HEK293 (cell line): ENCODE data around the gene MLIP.
A peak's percentile ranks its signal among the peaks of the same experiment; 100 is the strongest.

ENCODE experiments used
- CTCF ChIA-PET: fragments of 350-600 bp; formaldehyde crosslinking; extraction: SDS; loops from one replicate; lab custom pipeline; 2021; ENCODE audit warnings: antibody characterized with exemption; lab: Yijun Ruan, JAX
- POLR2A ChIA-PET: fragments of 300-600 bp; formaldehyde crosslinking; extraction: SDS; loops from one replicate; lab custom pipeline; 2020; ENCODE audit warnings: antibody characterized with exemption, inconsistent platforms; lab: Yijun Ruan, JAX
- H3K27ac ChIP-seq: fragments of 200-500 bp; sonication (Bioruptor generic); 2 replicates; pipeline ENCODE4 v1.5.1; 2014; ENCODE audit warnings: low read depth, low read length, control low read depth, inconsistent platforms; ENCODE audit errors: extremely low read depth
- H3K36me3 ChIP-seq, 2 experiments: fragments of 200-500 bp in 1 of 2; sonication (Bioruptor generic) in 1 of 2; 1 replicate in 1 of 2; 2 replicates in 1 of 2; pipeline ENCODE4 v1.5.1; 2014 to 2017; ENCODE audit warnings: inconsistent platforms in 2 of 2, low read length in 2 of 2; ENCODE audit not compliant: control insufficient read depth in 2 of 2, insufficient read depth in 1 of 2
- H3K4me1 ChIP-seq: fragments of 200-500 bp; sonication (Bioruptor generic); 2 replicates; pipeline ENCODE4 v1.5.1; 2014; ENCODE audit warnings: mild to moderate bottlenecking, low read length, inconsistent platforms; ENCODE audit not compliant: control insufficient read depth, insufficient read depth
- H3K4me3 ChIP-seq: 2 replicates; pipeline ENCODE4 v1.5.1; 2011; ENCODE audit warnings: low read depth, mild to moderate bottlenecking, control low read depth, low read length, moderate library complexity
- H3K9me3 ChIP-seq: fragments of 200-500 bp; sonication (Bioruptor generic); 2 replicates; pipeline ENCODE4 v1.5.1; 2014; ENCODE audit warnings: low read depth, low read length, inconsistent platforms; ENCODE audit not compliant: control insufficient read depth, insufficient read depth
- PRDM1 ChIP-seq: fragments of 450-650 bp; formaldehyde crosslinking; IDR thresholded peaks from 2 replicates; pipeline ENCODE4; 2016; ENCODE audit warnings: missing biosample characterization, missing genetic modification characterization
- TCF7L2 ChIP-seq: IDR thresholded peaks from 2 replicates; pipeline ENCODE4 v1.6.1; 2011; ENCODE audit warnings: low read depth, mild to moderate bottlenecking, inconsistent platforms, low read length, moderate library complexity, borderline replicate concordance
- TRIM28 ChIP-seq: IDR thresholded peaks from 2 replicates; pipeline ENCODE4 v1.6.1; 2011; ENCODE audit warnings: low read length, control low read depth, borderline replicate concordance
- YY1 ChIP-seq: fragments of 450-650 bp; formaldehyde crosslinking; IDR thresholded peaks from 2 replicates; pipeline ENCODE4 v1.5.1; 2018; ENCODE audit warnings: missing biosample characterization, missing genetic modification characterization
- YY2 ChIP-seq: fragments of 450-650 bp; formaldehyde crosslinking; IDR thresholded peaks from 2 replicates; pipeline ENCODE4 v1.5.1; 2016; ENCODE audit warnings: missing biosample characterization, missing genetic modification characterization
- ZBTB1 ChIP-seq: fragments of 450-650 bp; formaldehyde crosslinking; IDR thresholded peaks from 2 replicates; pipeline ENCODE4 v1.5.1; 2016; ENCODE audit warnings: missing biosample characterization, missing genetic modification characterization
- ZFP37 ChIP-seq: fragments of 450-650 bp; formaldehyde crosslinking; IDR thresholded peaks from 2 replicates; pipeline ENCODE4 v1.5.1; 2016; ENCODE audit warnings: missing biosample characterization, missing genetic modification characterization
- ZNF132 ChIP-seq: fragments of 450-650 bp; formaldehyde crosslinking; IDR thresholded peaks from 2 replicates; pipeline ENCODE4 v1.5.1; 2017; ENCODE audit warnings: missing biosample characterization, missing genetic modification characterization, borderline replicate concordance
- ZNF157 ChIP-seq: fragments of 450-650 bp; formaldehyde crosslinking; IDR thresholded peaks from 2 replicates; pipeline ENCODE4 v1.5.1; 2016; ENCODE audit warnings: missing biosample characterization, missing genetic modification characterization
- ZNF16 ChIP-seq: fragments of 450-650 bp; formaldehyde crosslinking; IDR thresholded peaks from 2 replicates; pipeline ENCODE4 v1.5.1; 2016; ENCODE audit warnings: low read depth, missing biosample characterization, missing genetic modification characterization
- ZNF211 ChIP-seq: fragments of 450-650 bp; formaldehyde crosslinking; IDR thresholded peaks from 2 replicates; pipeline ENCODE4 v1.5.1; 2016; ENCODE audit warnings: low read depth, missing biosample characterization, missing genetic modification characterization
- ZNF366 ChIP-seq: fragments of 450-650 bp; formaldehyde crosslinking; conservative IDR thresholded peaks from 2 replicates; pipeline ENCODE4 v1.5.1; 2016; ENCODE audit warnings: missing biosample characterization, missing genetic modification characterization
- ZNF37A ChIP-seq: fragments of 450-650 bp; IDR thresholded peaks from 2 replicates; pipeline ENCODE4 v1.5.1; 2018; ENCODE audit warnings: missing biosample characterization, missing genetic modification characterization
- ZNF548 ChIP-seq: fragments of 450-650 bp; formaldehyde crosslinking; IDR thresholded peaks from 2 replicates; pipeline ENCODE4 v1.5.1; 2016; ENCODE audit warnings: missing biosample characterization, missing genetic modification characterization
- ZNF596 ChIP-seq: fragments of 450-650 bp; IDR thresholded peaks from 2 replicates; pipeline ENCODE4 v1.5.0; 2018; ENCODE audit warnings: missing biosample characterization, mild to moderate bottlenecking, missing genetic modification characterization, moderate library complexity
- ZNF624 ChIP-seq: fragments of 450-650 bp; formaldehyde crosslinking; IDR thresholded peaks from 2 replicates; pipeline ENCODE4 v1.5.1; 2017; ENCODE audit warnings: missing biosample characterization, missing genetic modification characterization
- ZNF843 ChIP-seq: fragments of 450-650 bp; formaldehyde crosslinking; IDR thresholded peaks from 2 replicates; pipeline ENCODE4 v1.5.1; 2016; ENCODE audit warnings: missing biosample characterization, missing genetic modification characterization
- ZSCAN23 ChIP-seq: fragments of 450-650 bp; formaldehyde crosslinking; IDR thresholded peaks from 2 replicates; pipeline ENCODE4 v1.5.1; 2016; ENCODE audit warnings: missing biosample characterization, missing genetic modification characterization
- ZSCAN30 ChIP-seq: fragments of 450-650 bp; IDR thresholded peaks from 2 replicates; pipeline ENCODE4 v1.5.1; 2018; ENCODE audit warnings: missing biosample characterization, mild to moderate bottlenecking, missing genetic modification characterization, moderate library complexity
- TF ChIP-seq, protein P1 (sequence below): fragments of 450-650 bp; formaldehyde crosslinking; IDR thresholded peaks from 2 replicates; pipeline ENCODE4 v1.5.1; 2016; ENCODE audit warnings: missing biosample characterization, missing genetic modification characterization
- TF ChIP-seq, protein P2 (sequence below): fragments of 450-650 bp; formaldehyde crosslinking; IDR thresholded peaks from 2 replicates; pipeline ENCODE4 v1.5.1; 2016; ENCODE audit warnings: missing biosample characterization, missing genetic modification characterization, low read depth
- TF ChIP-seq, protein P3 (sequence below): fragments of 450-650 bp; formaldehyde crosslinking; IDR thresholded peaks from 2 replicates; pipeline ENCODE4 v1.5.1; 2016; ENCODE audit warnings: missing biosample characterization, missing genetic modification characterization

The MLIP gene

DNA sequence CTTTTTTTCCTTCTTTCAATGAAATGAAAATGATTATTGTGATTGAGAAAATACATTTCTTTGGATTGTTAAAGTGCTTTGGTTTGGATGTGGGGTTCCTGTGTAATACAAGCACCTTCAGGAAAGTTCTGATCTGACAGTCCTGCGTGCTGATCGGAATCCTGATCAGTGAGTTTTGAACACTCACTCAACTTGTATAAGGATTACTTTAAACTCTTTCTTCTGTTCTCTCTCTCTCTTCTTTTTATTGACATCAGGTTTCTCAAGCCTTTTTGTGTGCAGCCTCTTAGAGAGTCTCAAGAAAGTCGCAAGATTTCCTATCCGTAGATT lies 197.7 kb downstream of the MLIP start (continued):
- TF ChIP-seq ZNF548 (tag by site-specific recombination), result no peak
- no peak for TF ChIP-seq ZNF132 (tag by site-specific recombination)
- TF ChIP-seq ZNF211 (tag by site-specific recombination), result no peak
- TF ChIP-seq YY1, result no peak
- no peak for TF ChIP-seq ZFP37
- no peak for TF ChIP-seq ZNF16 (tag by site-specific recombination)
- no peak for TF ChIP-seq TRIM28
- no peak for TF ChIP-seq ZNF157 (tag by site-specific recombination)
- TF ChIP-seq, protein P1, sequence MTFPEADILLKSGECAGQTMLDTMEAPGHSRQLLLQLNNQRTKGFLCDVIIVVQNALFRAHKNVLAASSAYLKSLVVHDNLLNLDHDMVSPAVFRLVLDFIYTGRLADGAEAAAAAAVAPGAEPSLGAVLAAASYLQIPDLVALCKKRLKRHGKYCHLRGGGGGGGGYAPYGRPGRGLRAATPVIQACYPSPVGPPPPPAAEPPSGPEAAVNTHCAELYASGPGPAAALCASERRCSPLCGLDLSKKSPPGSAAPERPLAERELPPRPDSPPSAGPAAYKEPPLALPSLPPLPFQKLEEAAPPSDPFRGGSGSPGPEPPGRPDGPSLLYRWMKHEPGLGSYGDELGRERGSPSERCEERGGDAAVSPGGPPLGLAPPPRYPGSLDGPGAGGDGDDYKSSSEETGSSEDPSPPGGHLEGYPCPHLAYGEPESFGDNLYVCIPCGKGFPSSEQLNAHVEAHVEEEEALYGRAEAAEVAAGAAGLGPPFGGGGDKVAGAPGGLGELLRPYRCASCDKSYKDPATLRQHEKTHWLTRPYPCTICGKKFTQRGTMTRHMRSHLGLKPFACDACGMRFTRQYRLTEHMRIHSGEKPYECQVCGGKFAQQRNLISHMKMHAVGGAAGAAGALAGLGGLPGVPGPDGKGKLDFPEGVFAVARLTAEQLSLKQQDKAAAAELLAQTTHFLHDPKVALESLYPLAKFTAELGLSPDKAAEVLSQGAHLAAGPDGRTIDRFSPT (tag by site-specific recombination), result no peak
- no peak for TF ChIP-seq YY2

DNA sequence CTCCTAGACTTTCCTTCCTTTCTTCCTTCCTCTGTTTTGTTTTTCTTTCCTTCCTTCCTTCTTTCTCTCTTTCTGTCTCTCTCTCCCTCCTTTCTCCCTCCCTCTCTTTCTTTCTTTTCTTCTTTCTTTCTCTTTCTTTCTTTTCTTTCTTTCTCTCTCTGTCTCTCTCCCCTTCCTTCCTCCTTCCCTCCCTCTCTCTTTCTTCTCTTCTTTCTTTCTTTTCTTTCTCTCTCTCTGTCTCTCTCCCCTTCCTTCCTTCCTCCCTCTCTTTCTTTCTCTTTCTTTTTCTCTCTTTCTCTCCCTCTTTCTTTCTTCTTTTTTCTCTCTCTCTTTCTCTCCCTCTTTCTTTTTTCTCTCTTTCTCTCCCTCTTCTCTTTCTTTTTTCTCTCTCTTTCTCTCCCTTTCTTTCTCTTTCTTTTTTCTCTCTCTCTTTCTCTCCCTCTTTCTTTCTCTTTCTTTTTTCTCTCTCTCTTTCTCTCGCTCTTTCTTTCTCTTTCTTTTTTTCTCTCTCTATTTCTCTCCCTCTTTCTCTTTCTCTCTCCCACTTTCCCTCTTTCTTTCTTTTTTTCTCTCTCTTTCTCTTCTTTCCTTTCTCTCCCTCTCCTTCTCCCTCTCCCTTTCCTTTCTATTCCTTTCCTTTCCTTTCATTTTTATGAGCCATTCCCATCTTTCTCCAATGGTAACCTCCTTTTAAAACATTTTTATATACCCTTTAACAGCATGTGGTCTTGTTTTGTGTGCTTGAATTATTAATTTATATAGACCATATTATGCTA lies 199.3 kb downstream of the MLIP start:
- Histone ChIP-seq H3K27ac (no peak overlapping the region), H3K4me1 (no peaks in the 10 kb centered on the region), H3K9me3 (no peaks in the 10 kb centered on the region), H3K4me3 (no peak overlapping the region), H3K36me3 (no peaks in the 10 kb centered on the region)
- no peak for TF ChIP-seq ZNF843 (tag by site-specific recombination)
- TF ChIP-seq TRIM28, result no peak
- TF ChIP-seq, protein P2, sequence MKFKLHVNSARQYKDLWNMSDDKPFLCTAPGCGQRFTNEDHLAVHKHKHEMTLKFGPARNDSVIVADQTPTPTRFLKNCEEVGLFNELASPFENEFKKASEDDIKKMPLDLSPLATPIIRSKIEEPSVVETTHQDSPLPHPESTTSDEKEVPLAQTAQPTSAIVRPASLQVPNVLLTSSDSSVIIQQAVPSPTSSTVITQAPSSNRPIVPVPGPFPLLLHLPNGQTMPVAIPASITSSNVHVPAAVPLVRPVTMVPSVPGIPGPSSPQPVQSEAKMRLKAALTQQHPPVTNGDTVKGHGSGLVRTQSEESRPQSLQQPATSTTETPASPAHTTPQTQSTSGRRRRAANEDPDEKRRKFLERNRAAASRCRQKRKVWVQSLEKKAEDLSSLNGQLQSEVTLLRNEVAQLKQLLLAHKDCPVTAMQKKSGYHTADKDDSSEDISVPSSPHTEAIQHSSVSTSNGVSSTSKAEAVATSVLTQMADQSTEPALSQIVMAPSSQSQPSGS (tag by site-specific recombination), result no peak
- no peak for TF ChIP-seq ZNF157 (tag by site-specific recombination)
- TF ChIP-seq PRDM1 (tag by site-specific recombination), result peak; percentile 97
- peak; percentile 63 for TF ChIP-seq ZNF596 (tag by site-specific recombination)
- no peak for TF ChIP-seq YY1
- TF ChIP-seq ZNF624 (tag by site-specific recombination), result no peak
- TF ChIP-seq ZNF366 (tag by site-specific recombination), result peak; percentile 85
- TF ChIP-seq ZSCAN23, result no peak
- no peak for TF ChIP-seq ZSCAN30
- ChIA-PET CTCF (interaction anchor here (0.5 to 0.7 kb wide), 3 partner anchors 9 to 50 kb away, joined by 3 to 5 read pairs (median 3); no protein-coding TSS in a partner anchor), POLR2A (no interaction called here)

DNA sequence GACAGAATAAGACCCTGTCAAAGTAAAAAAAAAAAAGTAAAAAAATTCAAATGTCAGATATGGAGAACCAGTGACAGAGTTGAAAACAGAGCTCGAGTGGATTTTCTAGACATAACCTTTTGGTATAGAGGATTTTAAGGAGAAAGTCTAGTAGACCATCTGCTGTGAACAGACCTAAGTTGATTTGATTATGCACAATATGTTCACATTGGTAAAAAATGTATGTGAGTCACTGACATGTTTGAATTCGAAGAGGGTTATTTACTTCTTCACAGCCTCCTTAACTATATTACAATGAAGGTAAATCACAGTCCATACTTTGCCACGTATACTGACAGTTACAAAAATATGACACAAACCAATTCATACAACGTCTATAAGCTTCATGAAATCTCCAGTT lies 204.4 kb downstream of the MLIP start:
- no peak overlapping the region for H3K4me3 ChIP-seq
- H3K4me1 ChIP-seq, result no peaks in the 10 kb centered on the region
- no peaks in the 10 kb centered on the region for H3K36me3 ChIP-seq
- H3K27ac ChIP-seq, result no peak overlapping the region
- POLR2A ChIA-PET, result no interaction called here
- CTCF ChIA-PET, result no interaction called here
- no peak for TF ChIP-seq ZNF37A (tag by site-specific recombination)
- no peak for TF ChIP-seq TCF7L2
- TF ChIP-seq, protein P3, sequence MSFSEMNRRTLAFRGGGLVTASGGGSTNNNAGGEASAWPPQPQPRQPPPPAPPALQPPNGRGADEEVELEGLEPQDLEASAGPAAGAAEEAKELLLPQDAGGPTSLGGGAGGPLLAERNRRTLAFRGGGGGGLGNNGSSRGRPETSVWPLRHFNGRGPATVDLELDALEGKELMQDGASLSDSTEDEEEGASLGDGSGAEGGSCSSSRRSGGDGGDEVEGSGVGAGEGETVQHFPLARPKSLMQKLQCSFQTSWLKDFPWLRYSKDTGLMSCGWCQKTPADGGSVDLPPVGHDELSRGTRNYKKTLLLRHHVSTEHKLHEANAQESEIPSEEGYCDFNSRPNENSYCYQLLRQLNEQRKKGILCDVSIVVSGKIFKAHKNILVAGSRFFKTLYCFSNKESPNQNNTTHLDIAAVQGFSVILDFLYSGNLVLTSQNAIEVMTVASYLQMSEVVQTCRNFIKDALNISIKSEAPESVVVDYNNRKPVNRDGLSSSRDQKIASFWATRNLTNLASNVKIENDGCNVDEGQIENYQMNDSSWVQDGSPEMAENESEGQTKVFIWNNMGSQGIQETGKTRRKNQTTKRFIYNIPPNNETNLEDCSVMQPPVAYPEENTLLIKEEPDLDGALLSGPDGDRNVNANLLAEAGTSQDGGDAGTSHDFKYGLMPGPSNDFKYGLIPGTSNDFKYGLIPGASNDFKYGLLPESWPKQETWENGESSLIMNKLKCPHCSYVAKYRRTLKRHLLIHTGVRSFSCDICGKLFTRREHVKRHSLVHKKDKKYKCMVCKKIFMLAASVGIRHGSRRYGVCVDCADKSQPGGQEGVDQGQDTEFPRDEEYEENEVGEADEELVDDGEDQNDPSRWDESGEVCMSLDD (tag by site-specific recombination), result no peak
- TF ChIP-seq ZBTB1 (tag by site-specific recombination), result no peak
- H3K9me3 ChIP-seq, result no peaks in the 10 kb centered on the region
